ENCODE data around the gene IQSEC1.
A peak's percentile ranks its signal among the peaks of the same experiment; 100 is the strongest.

Gene IQSEC1

DNA sequence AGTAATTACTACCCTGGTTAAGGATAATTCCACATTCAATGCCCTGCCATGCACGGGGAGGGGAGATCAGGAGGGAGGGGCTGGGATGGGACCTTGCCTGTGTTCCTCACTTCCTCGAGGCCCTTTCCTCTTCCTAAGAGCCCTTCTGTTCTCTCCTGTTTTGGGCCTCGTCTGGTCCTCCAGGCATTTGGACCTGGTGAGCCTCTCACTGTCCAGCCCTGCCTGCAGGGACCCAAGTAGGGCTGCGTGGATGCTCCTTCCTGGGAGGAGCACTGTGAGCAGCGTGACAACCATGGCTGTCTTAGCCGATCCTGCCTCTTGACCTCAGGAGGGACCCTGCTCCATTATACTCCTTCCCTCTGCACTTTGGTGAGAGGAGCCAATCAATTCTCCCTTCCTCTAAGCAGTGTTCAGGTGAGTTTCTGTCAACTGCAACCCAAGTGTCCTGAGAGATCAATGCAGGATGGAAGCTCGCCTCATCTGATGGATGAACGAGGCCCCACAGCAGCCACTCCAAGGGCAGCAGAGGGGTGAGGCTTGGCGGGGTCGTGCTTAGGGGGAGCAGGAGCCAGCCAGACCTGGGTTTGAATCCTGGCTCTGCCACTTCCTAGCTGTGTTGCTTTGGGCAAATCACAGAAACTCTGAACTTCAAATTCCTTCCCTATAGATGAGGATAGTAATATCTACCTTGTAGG, 92.5 kb downstream of the IQSEC1 start:
- no peak for DNase-seq

DNA sequence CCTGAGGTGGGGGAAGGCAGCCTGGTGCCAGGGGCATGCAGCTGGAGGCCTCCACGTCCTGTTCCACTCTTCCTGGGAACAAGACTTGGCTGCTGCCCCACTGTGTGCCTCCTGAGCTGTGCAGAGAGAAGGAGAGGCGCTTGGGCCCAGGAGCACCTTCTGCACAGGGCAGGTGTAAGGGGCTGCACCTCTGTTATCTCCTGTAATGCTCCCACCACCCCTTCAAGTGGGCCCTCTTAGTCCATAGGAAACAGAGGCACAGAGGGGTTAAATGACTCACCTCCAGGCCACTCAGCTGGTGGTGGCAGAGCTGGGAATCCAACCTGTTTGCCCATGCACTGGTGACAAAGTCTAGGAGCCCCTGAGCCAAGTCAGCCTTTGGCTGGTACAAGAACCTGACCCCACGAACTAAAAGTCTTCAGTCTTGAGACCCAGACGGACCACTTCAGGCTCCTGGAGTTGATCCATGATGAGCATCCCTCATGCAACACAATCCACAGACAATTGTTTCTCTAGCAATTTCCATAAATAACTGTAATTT, 93.2 kb downstream of the IQSEC1 start:
- no peak for DNase-seq

DNA sequence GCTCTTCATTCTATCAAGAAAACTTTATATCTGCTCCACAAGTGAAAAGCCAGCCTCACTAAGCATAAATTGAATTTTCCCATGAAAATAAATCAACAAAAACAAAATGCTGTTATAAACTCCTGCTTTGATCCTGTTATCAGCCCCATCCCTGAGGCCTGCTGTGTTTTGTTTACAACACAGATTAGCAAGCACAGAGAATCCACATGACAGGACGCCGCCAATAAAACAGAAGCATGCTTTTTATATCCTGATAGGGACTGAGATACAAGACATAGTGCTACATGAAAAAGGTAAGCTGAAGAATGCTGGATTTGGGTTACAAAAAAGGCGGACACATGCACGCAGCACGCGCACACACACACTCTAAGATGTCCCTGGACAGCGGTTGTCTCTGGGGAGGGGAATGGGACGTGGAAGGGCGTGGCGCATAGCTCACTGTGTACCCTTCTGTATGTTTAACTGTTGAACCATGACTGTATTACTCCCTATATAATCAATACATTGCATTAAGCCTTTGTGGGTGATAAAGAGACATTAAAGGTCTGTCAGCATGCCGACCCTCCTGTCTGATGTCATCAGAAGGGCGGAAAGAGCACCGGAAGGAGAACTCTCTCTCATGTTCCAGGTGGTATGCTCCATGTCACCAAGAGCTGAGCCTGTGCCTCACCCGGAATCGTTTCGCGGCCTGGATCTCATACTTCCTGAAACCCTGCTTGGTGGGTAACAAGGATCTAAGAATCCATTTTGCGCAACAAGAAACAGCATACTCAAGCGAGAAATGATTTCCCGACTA, 93.9 kb downstream of the IQSEC1 start:
- no peak for DNase-seq

DNA sequence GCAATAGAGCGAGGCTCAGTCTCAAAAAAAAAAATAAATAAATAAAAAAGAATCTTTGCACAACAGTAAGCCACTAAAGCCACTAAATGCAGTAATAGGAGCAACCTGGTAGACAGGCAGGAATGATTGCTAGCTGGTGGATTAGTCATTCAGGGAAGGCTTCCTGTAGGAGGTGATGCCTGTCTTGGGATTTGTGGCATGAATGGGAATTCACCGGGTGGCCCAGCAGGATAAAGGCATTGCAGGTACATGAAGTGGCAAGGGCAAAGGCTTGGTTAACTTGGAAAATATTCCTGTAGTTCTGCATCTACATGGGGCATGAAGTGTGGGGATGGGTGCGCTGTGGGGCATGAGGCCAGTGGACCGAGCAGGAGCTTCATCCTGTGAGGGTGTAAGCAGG, 94.5 kb downstream of the IQSEC1 start:
- no peak for DNase-seq

DNA sequence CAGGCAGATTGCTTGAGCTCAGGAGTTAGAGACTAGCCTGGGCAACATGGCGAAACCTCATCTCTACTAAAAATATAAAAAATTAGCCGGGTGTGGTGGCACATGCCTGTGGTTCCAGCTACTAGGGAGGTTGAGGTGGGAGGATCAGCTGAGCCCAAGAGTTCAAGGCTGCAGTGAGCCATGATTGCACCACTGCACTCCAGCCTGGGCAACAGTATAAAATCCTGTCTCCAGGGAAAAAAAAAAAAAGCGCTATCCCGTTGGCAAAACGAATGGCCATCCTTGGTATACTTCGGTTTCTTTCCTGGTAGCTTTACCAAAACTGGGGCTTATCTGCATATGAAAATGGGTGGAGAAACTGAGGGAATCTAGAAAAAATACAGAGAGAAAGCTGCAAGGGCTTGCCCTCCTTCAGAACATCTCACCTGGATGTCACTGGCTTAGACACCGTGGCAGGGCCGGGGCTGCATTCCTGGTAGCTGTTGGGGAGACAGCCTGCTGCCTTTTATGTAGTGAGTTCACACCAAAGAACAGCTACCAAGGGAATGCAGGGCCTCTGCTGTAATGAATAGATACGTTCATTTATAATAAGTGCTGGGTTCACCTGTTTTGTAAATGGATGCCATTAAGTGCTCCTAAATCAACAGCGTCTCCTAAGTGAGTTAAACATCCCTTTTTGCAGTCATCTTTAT, 96.0 kb downstream of the IQSEC1 start:
- DNase-seq, result no peak

DNA sequence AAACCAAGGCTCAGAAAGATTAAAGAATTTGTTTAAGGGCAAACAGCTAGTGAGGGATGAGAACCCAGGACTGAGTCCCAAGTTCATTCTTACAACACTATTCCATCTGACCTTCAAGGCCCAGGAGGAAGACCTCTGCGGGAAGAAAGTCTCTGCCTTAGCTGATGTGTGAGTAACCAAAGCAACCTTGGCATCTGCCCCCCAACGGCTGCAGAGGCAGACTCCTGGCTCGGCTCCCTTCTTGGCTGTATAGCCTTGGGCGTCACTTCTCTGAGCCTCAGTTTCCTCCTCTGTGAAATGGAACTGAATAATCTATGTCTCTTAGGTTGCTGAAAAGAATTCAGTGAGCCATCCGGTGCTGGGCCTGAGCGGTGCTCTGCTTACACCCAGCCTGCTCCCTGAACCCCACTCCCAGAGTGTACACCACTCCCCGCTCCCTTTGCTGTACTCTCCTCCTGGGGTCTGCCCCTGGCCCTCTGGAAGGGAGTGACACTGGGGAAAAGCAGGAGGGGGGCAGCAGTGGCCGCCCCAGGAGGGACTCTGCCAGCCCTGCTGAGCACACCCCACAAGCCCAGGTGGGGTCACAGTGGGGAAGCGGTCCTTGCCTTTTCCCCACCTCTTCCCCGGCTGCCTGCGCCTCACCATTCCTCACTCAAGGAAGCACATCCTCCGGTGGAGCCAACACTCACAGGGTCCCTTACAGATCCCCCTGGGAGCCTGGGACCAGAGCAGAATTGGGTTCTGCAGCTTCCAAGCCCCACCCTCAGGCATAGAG, 97.3 kb downstream of the IQSEC1 start:
- no peak for DNase-seq

DNA sequence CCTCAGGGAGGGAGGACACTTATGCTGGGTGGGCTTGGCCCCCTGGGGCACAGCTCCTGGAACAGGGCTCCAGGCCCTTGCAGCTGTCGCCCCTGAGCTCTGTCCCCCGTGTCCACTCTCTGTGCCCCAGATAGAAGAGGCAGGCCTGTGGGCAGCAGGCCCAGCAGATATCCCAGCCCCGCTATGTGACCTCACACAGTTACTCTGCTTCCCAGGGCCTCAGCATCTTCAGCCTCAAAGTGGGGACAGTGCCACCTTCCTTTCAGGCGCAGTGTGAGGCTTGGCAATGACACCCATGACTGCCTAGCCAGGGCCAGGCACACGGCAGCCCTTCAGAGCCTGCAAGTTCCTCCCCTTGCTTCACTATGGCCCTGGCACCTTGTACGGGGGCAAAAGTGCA, 98.4 kb downstream of the IQSEC1 start:
- DNase-seq, result no peak

DNA sequence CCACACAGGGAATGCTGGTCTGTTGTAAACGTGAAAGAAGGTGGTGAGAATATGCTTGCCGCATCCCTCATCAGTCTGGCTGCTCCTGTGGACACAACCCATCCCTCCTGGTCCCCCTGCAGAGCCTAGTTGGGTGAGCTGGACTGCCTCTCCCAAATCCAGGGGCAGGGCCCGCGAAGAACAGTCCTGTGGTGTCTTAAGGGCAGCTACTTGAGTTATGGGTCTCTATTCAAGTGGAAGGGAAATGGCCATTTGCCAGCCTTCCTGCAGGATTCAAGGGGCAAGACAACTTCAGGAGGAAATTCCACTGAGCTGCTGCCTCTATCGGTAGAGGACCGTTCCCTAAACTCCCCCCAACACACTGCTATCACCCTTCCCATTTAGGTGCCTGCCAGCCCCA, 98.9 kb downstream of the IQSEC1 start:
- DNase-seq, result no peak

DNA sequence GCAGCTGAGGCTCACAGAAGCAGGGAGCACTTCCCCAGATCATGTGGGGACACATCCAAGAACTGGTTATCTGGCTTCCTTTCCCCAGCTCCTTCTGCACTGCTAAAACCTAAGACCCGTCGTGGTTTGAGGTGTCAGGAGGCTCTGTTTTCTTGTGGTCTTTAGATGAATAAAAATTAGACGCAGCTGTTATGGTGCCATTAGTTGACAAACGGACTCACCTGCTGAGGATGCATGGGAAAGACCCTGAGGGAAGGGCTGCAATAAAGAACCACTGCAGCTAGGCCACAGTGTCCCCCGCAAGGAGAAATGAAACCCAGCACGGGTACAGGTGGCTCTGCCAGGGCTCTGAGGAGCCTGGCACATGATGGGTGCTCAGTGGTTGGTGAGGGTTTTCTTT, 99.4 kb downstream of the IQSEC1 start:
- no peak for DNase-seq

DNA sequence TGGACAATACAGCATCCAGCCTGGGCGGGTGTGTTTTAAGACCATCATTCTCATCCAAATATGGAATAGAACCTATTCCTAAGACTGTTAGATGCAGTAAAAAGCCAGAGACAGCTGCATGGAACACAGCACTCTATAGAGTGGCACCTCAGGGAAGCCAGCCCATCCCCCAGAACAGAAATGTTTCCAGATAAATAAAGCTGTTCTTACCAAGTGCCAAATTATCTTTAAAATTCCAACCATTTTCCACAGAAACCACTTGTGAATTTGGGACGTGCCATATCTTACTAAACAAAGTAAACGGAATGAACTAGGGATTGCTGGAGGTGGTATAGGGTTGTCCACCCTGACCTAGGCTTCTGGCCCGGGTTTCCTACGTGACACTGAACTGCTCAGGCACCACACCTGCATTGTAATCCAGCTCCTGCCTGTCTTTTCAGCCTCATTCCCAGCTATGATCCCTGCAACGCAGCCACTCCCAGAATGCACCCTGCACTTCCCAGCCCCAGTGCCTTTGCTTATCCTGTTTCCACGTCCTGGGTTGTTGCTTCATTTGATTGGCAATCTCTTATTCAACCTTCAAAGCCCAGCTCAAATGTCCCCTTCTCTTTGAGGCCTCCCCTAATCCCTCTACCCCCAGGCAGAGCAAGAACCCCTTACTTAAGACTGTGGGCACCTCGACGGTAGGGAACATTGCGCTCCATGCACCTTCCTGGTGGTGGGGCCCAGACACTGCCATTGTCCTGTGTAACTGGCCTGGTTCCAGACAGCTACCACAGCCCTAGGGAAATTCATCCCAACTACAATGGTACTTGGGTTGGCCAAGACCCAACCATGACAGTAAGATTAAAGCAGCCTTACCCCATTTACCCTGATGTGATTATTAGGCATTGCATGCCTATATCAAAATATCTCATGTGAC, 100.2 kb downstream of the IQSEC1 start:
- DNase-seq, result no peak

DNA sequence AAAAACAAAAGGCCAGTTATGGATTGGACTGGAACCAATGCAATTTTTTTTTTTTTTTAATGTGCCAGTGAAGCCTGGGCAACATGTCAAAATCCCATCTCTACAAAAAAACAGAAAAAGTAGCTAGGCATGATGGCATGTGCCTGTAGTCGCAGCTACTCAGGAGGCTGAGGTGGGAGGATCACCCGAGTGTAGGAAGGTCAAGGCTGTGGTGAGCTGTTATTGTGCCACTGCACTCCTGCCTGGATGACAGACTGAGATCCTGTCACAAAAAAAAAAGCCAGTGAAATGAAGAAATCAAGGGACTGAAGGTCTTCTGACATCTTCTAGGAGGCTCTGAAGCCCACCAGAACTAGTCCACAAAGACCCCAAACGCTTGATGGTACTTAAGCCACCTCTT, 101.2 kb downstream of the IQSEC1 start:
- DNase-seq, result no peak

DNA sequence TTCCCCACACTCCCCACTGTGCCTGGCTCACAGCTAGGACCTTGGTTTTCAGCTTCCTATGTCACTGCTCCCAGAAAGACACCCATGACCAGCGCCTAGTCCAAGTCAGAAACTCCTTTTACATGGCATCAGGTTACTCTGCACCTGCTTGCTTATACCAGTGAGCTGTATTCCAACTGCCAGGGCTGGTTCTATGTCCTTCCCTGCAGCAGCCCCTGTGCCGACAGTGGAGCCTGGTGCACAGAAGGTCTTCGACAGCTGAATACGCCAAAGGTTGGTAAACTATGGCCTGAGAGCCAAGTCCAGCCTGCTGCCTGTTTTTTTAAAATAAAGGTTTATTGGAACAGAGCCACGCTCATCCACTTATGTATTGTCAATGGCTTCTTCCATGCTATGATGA, 102.5 kb downstream of the IQSEC1 start:
- DNase-seq, result no peak

DNA sequence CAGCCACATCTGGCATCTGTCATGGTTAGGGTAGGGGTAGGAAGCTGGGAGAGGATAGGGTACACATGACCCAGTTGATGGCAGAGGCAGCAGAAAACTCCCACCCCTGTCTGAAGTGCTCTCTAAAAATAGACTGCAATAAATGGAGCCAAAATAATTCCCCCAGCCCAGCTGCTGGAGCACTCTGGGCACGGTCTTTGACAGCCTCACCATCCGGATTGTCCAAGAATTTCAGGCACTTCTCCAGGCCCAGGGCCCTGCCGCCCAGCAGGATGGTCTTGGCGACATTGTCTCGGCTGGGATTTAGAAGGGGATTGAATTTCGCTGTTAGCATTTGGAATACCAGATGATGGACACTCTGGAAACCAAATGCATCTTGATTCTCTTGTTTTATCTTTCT, 103.7 kb downstream of the IQSEC1 start:
- no peak for DNase-seq

DNA sequence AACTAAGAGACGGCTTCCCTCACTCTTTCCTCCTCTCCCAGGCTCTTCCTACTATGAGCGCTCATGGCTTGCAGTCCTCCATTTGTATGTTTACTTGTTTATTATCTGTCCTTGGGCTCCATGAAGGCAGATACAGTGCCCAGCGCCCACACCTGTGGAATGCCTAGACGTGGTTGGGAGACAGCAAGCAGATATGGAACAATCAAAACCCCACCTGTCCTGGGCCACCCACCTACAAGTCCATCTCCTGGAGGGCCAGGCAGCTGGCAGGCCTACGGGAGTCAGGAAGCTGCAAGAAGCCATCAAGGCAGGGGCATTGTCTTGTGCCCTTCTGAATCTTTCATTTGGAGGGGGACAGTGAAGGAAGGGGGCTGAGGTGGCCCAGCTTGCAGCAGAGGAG, 104.7 kb downstream of the IQSEC1 start:
- DNase-seq, result no peak

DNA sequence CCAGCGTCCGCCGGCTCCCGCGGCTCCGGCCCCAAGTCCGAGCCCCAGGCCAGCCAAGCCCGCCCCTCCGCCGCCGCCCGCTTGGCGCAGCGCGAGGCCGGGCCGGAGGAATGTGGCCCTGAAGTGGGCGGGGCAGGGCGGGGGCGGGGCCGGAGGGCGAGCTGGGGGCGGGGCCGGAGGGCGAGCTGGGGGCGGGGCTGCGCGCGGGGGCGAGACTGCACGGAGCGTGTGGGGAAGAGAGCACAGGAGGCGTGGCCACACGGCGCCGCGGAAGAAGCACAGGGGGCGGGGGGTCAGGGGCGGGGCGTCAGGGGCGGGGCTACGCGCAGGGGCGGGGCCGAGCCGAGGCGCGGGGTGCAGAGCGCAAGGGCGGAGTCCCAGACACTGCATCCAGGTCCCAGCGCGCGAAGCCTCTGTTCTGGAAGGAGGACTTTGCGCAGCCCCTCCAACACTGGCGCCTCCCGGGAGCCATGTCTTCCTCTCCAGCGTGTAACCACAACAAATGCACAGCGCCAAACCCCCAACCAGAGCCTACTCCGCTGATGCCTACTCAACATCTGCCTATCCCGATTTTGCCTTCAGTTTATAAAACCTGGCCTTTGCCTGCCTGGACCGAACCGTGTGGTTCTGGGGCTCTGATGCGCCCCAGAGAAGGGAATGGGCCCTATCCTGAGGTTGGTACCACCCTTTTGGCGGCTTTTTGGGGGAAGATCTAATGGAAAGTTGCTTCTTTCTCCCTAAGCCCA, 105.5 kb downstream of the IQSEC1 start:
- peak; percentile 85 for DNase-seq

DNA sequence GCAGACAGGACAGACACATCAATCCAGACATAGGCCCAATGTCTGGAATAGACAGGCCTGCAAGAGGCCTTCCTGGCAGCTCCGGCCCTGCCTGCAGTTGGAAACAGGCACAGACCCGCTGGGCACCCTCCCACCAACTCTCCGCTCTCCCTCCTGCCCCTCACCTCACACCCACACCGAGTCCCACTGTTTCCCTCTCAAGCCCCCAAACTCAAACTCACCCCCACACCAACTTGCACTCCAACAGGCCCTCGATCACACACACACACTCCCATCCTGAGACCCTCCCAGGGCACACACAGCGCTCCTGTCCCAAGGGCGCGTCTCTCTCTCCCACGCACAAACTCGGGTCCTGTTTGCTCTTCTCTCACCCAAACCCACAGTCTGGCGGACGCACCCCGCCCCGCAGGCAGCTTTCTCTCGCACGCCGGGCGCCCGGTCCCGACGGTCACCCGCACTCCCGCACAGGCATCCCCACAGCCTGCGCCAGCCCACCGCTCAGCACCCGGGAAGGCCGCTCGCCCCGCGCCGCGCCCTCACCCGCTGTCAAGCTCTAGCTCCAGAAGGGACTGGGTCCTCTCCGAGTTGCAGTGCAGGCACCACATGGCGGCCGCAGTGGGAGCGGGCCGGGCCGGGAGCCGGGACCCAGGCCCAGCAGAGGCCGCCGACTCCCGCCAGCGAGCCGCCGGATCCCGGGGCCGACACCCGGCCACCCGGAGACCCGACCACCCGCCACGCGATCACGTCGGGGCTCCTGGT, 106.2 kb downstream of the IQSEC1 start:
- no peak for DNase-seq

DNA sequence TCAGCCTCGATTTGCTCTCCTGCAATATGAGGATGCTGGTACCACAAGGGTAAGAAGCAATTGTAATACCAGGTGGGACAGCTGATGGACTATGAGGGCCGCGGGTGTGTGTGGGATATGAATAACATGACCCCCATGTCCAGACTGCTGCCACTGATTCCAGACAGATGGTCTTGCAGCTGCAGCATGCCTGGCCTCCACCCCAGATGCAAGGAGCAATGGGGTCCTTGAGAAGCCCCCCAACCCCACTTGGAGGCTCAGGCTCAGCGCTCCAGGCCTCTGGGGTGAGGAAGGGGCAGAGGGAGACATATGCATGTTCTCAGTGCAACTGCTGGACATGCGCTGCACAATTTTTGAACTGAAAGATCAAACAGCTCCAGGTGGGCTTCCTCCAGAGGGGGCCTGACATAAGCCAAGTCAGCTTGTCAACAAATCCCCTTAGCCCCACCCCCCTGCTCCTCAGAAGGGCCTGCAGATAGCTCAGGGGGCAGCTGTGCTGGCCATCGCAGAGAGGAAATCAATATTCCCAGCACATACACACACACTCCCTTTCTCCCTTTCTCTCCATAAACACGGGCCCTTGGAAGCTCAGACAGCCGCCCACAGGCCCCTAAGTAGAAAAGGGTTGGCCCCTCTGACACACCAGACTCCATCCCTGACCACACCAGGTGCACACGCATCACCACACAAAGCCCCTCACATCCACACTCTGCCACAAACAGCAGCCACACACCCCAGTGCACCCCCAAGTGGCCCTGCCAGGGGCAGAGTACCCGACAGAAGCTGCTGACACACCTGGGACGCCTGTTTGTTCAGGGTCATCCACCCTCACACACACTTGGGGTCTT, 107.0 kb downstream of the IQSEC1 start:
- DNase-seq, result no peak

DNA sequence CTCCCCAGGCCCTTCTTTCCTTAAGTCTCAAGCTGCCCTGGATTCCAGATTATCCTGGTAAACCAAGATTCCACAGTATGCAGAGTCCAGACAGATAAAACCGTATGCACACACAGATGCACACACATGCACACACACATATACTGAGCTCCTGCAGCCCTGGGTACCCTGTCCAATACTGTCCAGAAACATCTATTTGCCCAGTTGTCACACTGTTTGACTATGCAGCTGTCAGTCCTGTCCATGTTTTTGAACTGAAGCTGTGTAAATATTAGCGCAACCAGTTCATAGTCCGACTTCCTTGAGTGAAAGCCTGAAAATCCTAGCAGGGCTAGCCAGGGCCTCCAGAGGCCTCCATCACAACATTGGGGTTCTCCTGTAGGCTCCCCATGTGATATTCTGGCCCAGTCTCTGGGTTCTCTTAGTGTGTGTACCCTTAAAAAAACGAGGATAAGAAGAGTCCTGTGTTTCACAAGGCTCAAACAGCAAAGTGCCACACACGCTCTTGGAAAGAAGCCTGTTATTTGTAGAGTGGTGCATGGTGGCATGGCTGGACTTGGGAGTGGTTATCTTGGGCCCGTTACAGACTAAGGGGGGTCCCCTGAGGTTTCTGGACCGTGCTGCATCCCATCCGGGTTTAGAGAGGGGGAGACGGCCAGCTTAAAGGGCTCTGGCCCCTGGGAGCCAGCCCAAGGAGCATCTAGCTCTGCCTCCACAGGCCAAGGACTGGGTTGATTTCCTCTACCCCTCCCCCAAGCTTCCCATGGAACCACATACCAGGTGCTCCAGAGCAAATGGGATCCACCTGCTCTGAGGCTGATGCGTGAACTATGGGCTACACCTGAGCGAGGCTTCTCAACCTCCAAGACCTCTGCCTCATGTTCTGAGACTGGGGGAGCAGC, 108.3 kb downstream of the IQSEC1 start:
- no peak for DNase-seq

All from activated effector memory CD4-positive, alpha-beta T cell treated with Interleukin-2 at 50 U/mL for 16 hours (primary cell).